Left colon (tissue), 2 donors: Measurements from ENCODE around the gene MMP21. TPM values are rescaled to one million over a fixed set of nuclear protein-coding genes. Genes with fewer than 3 reads are reported as not detected.
A peak's percentile ranks its signal among the peaks of the same experiment; 100 is the strongest.

Source experiments
- ATAC-seq: fragments of 200-7000 bp; cut with Tn5 transposase; one replicate; pipeline ENCODE4 v1.9.1; 2020; ENCODE audit warnings: mild to moderate bottlenecking, moderate library complexity
- DNase-seq, 2 donors: peaks; one replicate each; pipeline ENCODE4 v3.0.0-alpha.2; 2020
- intact Hi-C, 2 donors: fragments of 100-400 bp; cut with DNase I in 1 of 2; cut with micrococcal nuclease in 1 of 2; formaldehyde crosslinking; loops; one replicate each; pipeline versions ENCODE4 v1.11.2 to v1.14.0; 2022; cut with DNase I, micrococcal nuclease
- microRNA-seq, 2 donors: library from miRNA; unstranded; fragments of <30 nt; microRNA quantifications; one replicate each; pipeline versions ENCODE4 v1.1.0 to v1.2.0, GENCODE V29; 2020
- total RNA-seq, 2 donors: library from RNA; stranded (reverse); fragmentation: NEBNext Ultra II Directional; extraction: Animal tissue kit (Norgen Biotek cat#: 25700); gene quantifications; one replicate each; pipeline ENCODE4 v1.2.1, GENCODE V29; 2021
- donor health status: DM: no; HTN: no; CAD: no.
- donor health status: DM: yes; HTN: yes; CAD: no.

The MMP21 gene
- total RNA-seq, 2 donors from 2014 or later = not detected

- DNase-seq (no peak), ATAC-seq (no peak)
- intact Hi-C loops = no loop called here
Observed at GRCh38 chr10:125722811-125723210, 52.8 kb downstream of the MMP21 start.

GRCh38 chr10:125721035-125721434, 54.6 kb downstream of the MMP21 start:
- intact Hi-C loops = no loop called here
- ATAC-seq (no peak), DNase-seq (no peak)

GRCh38 chr10:125720002-125720382, 55.6 kb downstream of the MMP21 start:
- intact Hi-C loops = no loop called here
- ATAC-seq (peak; percentile 1), DNase-seq (no peak)

- intact Hi-C loops = no loop called here
- peak; percentile 97 for ATAC-seq
- DNase-seq = peak; percentile 99
Observed at GRCh38 chr10:125719173-125720001, 56.2 kb downstream of the MMP21 start, which contains the start of gene EDRF1. EDRF1 (plus strand) TSS chr10:125719709; CDS start chr10:125719808, 99 bp downstream.

Small RNA genes within 50 kb of the gene (microRNA-seq; reads per million reads assigned to microRNA genes)
- 4.3 to 5.4 reads per million in 2 donors for gene MIR4484

Other genes with a start within 250 kb of the MMP21 start
- not detected for gene TEX36, start 92.7 kb downstream of the MMP21 start, total RNA-seq
- 10 to 100 TPM; 17.9 to 18.2 TPM for gene EDRF1, start 56.1 kb downstream of the MMP21 start, total RNA-seq
- gene UROS, start 47.4 kb upstream of the MMP21 start, total RNA-seq = 10 to 100 TPM; 21.7 to 30.5 TPM
- 10 to 100 TPM; 31.4 to 34.4 TPM for gene BCCIP, start 47.7 kb upstream of the MMP21 start, total RNA-seq
- 10 to 100 TPM; 78.3 to 78.9 TPM for gene DHX32, start 105.5 kb upstream of the MMP21 start, total RNA-seq
- gene FANK1, start 120.7 kb upstream of the MMP21 start, total RNA-seq = 1 to 10 TPM; 5.9 to 7.1 TPM